Measurements from ENCODE around the gene ENGASE.

Gene ENGASE

DNA sequence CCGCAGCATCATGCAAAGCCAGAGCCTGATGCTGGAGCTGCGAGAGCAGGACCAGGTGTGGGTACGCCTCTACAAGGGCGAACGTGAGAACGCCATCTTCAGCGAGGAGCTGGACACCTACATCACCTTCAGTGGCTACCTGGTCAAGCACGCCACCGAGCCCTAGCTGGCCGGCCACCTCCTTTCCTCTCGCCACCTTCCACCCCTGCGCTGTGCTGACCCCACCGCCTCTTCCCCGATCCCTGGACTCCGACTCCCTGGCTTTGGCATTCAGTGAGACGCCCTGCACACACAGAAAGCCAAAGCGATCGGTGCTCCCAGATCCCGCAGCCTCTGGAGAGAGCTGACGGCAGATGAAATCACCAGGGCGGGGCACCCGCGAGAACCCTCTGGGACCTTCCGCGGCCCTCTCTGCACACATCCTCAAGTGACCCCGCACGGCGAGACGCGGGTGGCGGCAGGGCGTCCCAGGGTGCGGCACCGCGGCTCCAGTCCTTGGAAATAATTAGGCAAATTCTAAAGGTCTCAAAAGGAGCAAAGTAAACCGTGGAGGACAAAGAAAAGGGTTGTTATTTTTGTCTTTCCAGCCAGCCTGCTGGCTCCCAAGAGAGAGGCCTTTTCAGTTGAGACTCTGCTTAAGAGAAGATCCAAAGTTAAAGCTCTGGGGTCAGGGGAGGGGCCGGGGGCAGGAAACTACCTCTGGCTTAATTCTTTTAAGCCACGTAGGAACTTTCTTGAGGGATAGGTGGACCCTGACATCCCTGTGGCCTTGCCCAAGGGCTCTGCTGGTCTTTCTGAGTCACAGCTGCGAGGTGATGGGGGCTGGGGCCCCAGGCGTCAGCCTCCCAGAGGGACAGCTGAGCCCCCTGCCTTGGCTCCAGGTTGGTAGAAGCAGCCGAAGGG is 26.4 kb upstream of the ENGASE start:
- peaks cover 21% of the 10 kb centered on the region for H3K36me3 ChIP-seq (ENCODE audit: control insufficient read depth, insufficient read depth, low read length, severe bottlenecking)
- peak overlapping the region; percentile 2 for H3K4me3 ChIP-seq (ENCODE audit: low read length)
- DNase-seq (ENCODE audit: low read depth) = no peak
- no peaks in the 10 kb centered on the region for H3K27me3 ChIP-seq (replicated peaks; ENCODE audit: control insufficient read depth, insufficient read depth, low read length)
- H3K4me1 ChIP-seq (ENCODE audit: control insufficient read depth, insufficient read depth, low read length) = peaks cover 30% of the 10 kb centered on the region
- no peaks in the 10 kb centered on the region for H3K9me3 ChIP-seq (ENCODE audit: control insufficient read depth, low read length)
- H3K9ac ChIP-seq (ENCODE audit: low read length) = no peak overlapping the region

DNA sequence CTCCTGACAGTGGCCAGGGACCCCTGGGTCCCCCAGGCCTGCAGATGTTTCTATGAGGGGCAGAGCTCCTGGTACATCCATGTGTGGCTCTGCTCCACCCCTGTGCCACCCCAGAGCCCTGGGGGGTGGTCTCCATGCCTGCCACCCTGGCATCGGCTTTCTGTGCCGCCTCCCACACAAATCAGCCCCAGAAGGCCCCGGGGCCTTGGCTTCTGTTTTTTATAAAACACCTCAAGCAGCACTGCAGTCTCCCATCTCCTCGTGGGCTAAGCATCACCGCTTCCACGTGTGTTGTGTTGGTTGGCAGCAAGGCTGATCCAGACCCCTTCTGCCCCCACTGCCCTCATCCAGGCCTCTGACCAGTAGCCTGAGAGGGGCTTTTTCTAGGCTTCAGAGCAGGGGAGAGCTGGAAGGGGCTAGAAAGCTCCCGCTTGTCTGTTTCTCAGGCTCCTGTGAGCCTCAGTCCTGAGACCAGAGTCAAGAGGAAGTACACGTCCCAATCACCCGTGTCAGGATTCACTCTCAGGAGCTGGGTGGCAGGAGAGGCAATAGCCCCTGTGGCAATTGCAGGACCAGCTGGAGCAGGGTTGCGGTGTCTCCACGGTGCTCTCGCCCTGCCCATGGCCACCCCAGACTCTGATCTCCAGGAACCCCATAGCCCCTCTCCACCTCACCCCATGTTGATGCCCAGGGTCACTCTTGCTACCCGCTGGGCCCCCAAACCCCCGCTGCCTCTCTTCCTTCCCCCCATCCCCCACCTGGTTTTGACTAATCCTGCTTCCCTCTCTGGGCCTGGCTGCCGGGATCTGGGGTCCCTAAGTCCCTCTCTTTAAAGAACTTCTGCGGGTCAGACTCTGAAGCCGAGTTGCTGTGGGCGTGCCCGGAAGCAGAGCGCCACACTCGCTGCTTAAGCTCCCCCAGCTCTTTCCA is 25.5 kb upstream of the ENGASE start:
- H3K9ac ChIP-seq (ENCODE audit: low read length) = no peak overlapping the region
- DNase-seq (ENCODE audit: low read depth) = no peak
- peaks cover 5% of the 10 kb centered on the region for H3K9me3 ChIP-seq (ENCODE audit: control insufficient read depth, low read length)
- H3K36me3 ChIP-seq (ENCODE audit: control insufficient read depth, insufficient read depth, low read length, severe bottlenecking) = peaks cover 20% of the 10 kb centered on the region
- H3K4me1 ChIP-seq (ENCODE audit: control insufficient read depth, insufficient read depth, low read length) = peaks cover 30% of the 10 kb centered on the region
- no peaks in the 10 kb centered on the region for H3K27me3 ChIP-seq (replicated peaks; ENCODE audit: control insufficient read depth, insufficient read depth, low read length)
- H3K4me3 ChIP-seq (ENCODE audit: low read length) = no peak overlapping the region

DNA sequence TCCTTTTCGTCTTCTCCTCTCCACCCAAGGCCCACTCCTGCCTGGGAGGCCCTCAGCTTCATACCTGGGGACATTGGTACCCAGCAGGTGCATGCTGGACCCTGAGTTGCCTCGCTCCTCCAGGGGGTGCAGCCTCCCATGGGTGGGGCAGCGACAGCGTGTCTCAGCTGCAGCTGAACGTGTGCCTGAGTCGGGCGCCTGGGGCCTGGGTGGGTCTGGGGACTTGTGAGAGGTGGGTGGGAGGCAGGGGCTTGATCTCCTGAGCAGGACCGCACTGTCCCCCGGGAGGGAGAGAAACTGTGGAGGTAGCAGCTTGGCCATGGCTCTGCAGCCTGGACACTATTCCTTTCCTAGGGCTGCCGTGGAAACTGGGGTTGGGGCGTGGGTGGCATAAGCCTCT is 24.8 kb upstream of the ENGASE start:
- H3K9me3 ChIP-seq (ENCODE audit: control insufficient read depth, low read length) = peaks cover 9% of the 10 kb centered on the region
- H3K9ac ChIP-seq (ENCODE audit: low read length) = no peak overlapping the region
- H3K4me3 ChIP-seq (ENCODE audit: low read length) = no peak overlapping the region
- H3K27me3 ChIP-seq (replicated peaks; ENCODE audit: control insufficient read depth, insufficient read depth, low read length) = no peaks in the 10 kb centered on the region
- no peak for DNase-seq (ENCODE audit: low read depth)
- peaks cover 30% of the 10 kb centered on the region for H3K4me1 ChIP-seq (ENCODE audit: control insufficient read depth, insufficient read depth, low read length)
- H3K36me3 ChIP-seq (ENCODE audit: control insufficient read depth, insufficient read depth, low read length, severe bottlenecking) = peaks cover 13% of the 10 kb centered on the region

DNA sequence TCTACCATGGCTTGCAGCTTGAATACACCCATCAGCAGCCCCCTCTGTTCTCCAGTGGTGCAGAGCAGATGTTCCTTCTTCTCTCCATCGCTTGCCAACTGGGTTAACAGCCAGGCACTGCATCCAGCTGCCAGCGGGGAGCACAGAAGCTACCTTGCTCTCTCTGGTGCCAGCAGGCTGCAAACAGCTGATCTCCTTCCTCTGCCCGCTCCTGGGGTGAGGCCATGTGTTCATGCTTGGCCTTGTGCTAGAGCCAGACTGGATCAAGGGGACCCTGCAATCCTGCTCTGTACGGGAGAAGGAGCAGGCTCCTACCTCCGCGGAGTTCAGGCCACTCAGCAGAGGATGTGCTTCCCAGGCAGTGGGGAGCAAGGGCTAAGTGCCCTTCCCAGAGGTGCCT is 24.1 kb upstream of the ENGASE start:
- Histone ChIP-seq H3K36me3 (ENCODE audit: control insufficient read depth, insufficient read depth, low read length, severe bottlenecking) (peaks cover 12% of the 10 kb centered on the region), H3K4me1 (ENCODE audit: control insufficient read depth, insufficient read depth, low read length) (peaks cover 33% of the 10 kb centered on the region), H3K9me3 (ENCODE audit: control insufficient read depth, low read length) (peaks cover 9% of the 10 kb centered on the region), H3K27me3 (replicated peaks; ENCODE audit: control insufficient read depth, insufficient read depth, low read length) (no peaks in the 10 kb centered on the region), H3K4me3 (ENCODE audit: low read length) (no peak overlapping the region), H3K9ac (ENCODE audit: low read length) (no peak overlapping the region)
- DNase-seq (ENCODE audit: low read depth) = no peak

DNA sequence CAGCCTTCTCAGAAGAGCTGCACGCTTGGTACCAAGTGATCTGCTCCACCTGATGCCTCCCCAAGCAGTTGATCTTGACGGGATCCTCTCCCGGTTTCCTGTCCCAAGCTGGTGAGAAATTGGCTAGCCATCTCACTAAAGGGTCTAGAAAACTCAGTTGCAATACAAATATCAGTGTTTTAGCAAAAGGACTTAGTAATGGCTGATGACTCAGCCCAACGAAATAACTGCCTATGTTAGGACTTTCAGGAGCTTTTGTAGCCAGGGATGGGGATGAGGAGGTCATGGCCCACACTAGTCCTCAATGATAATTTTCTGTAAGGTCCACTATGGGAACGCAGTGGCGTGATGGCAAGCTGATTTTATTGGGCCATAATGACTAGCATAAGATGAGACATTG is 23.3 kb upstream of the ENGASE start:
- Histone ChIP-seq H3K27me3 (replicated peaks; ENCODE audit: control insufficient read depth, insufficient read depth, low read length) (no peaks in the 10 kb centered on the region), H3K9me3 (ENCODE audit: control insufficient read depth, low read length) (peaks cover 9% of the 10 kb centered on the region)

DNA sequence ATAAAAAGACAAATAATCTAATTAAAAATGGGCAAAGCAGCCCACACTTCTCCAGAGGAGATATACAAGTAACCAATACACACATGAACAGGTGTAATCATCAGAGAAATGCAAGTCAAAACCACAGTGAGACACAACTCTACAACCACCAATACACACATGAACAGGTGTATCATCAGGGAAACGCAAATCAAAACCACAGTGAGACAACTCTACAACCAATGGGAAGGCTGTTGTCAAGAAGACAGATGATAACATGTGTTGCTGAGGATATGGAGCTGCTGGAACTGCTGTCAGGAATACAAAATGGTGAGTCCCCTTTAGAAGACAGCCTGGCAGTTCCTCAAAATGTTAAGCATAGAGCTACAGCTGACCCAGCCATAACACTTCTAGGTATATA is 22.5 kb upstream of the ENGASE start:
- Histone ChIP-seq H3K4me3 (ENCODE audit: low read length) (no peak overlapping the region), H3K9ac (ENCODE audit: low read length) (no peak overlapping the region), H3K4me1 (ENCODE audit: control insufficient read depth, insufficient read depth, low read length) (peaks cover 19% of the 10 kb centered on the region), H3K36me3 (ENCODE audit: control insufficient read depth, insufficient read depth, low read length, severe bottlenecking) (peaks cover 12% of the 10 kb centered on the region), H3K27me3 (replicated peaks; ENCODE audit: control insufficient read depth, insufficient read depth, low read length) (no peaks in the 10 kb centered on the region), H3K9me3 (ENCODE audit: control insufficient read depth, low read length) (peaks cover 9% of the 10 kb centered on the region)
- no peak for DNase-seq (ENCODE audit: low read depth)

More for the DNA sequence above, 23.3 kb upstream of the ENGASE start:
- Histone ChIP-seq H3K4me1 (ENCODE audit: control insufficient read depth, insufficient read depth, low read length) (peaks cover 28% of the 10 kb centered on the region), H3K9ac (ENCODE audit: low read length) (no peak overlapping the region), H3K4me3 (ENCODE audit: low read length) (no peak overlapping the region), H3K36me3 (ENCODE audit: control insufficient read depth, insufficient read depth, low read length, severe bottlenecking) (peaks cover 12% of the 10 kb centered on the region)
- no peak for DNase-seq (ENCODE audit: low read depth)

DNA sequence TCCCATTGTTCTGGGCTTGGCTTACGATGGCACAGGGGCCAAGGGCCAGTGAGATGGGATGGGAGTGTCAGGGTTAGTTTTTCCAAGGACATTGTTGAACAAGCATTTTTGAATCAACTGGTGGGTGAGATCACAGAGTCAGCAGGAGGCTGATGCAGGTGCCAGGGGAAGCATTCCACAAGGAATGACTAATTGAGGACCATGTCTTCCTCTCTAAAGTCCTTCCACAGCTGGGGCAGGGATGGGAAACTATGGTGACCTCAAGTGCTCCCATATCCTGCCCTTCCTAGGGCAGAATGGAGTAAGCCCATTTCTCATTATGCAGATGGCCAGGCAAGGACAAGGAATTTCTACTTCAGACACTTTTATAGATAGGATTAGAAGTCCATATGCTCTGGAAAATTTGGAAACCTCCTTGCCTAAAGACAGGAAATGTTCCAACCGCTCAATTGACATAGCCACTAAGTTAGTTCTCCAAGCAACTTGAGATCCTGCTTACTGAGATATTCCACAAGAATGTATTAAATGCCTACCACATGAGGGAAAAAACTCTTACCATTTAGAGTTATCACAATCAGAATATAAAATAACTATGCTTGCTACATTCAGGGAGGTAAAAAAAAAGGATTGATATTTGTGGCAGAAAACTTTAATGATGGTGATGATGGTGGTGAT is 21.2 kb upstream of the ENGASE start:
- Histone ChIP-seq H3K9me3 (ENCODE audit: control insufficient read depth, low read length) (peaks cover 9% of the 10 kb centered on the region), H3K9ac (ENCODE audit: low read length) (no peak overlapping the region), H3K4me1 (ENCODE audit: control insufficient read depth, insufficient read depth, low read length) (peaks cover 8% of the 10 kb centered on the region), H3K4me3 (ENCODE audit: low read length) (no peak overlapping the region), H3K36me3 (ENCODE audit: control insufficient read depth, insufficient read depth, low read length, severe bottlenecking) (peaks cover 7% of the 10 kb centered on the region), H3K27me3 (replicated peaks; ENCODE audit: control insufficient read depth, insufficient read depth, low read length) (no peaks in the 10 kb centered on the region)
- DNase-seq (ENCODE audit: low read depth) = peak; percentile 19

DNA sequence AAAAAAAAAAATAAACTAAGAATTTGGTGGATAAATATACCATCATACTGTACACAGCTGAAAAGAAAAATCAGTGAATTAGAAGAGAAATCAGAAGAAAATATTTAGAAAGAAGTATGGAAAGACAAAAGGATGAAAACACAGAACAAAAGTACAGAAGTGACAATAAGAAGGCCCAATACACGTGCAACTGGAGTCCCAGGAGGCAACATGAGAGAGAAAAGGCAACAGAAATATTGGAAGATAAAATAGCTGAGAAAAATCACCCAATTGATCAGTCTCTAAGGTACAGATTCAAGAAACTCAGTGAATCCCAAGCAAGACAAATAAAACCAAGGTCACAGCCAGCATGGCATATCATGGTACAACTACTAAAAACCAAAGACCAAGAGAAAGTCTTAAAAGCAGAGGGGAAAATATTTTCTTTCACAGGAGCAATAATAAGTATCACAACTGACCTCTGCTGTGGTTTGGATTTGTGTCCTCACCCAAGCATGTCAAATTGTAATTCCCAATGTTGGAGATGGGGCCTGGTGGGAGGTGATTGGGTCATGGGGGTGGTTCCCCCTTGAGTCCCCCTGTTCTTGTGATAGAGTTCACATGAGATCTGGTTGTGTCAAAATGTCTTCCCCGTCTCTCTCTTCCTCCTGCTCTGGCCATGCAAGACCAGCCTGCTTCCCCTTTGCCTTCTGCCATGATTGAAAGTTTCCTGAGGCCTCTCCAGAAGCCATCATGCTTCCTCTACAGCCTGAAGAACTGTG is 20.2 kb upstream of the ENGASE start:
- H3K4me3 ChIP-seq (ENCODE audit: low read length) = no peak overlapping the region
- peaks cover 8% of the 10 kb centered on the region for H3K4me1 ChIP-seq (ENCODE audit: control insufficient read depth, insufficient read depth, low read length)
- peaks cover 3% of the 10 kb centered on the region for H3K36me3 ChIP-seq (ENCODE audit: control insufficient read depth, insufficient read depth, low read length, severe bottlenecking)
- DNase-seq (ENCODE audit: low read depth) = no peak
- H3K9me3 ChIP-seq (ENCODE audit: control insufficient read depth, low read length) = peaks cover 9% of the 10 kb centered on the region
- H3K9ac ChIP-seq (ENCODE audit: low read length) = no peak overlapping the region
- no peaks in the 10 kb centered on the region for H3K27me3 ChIP-seq (replicated peaks; ENCODE audit: control insufficient read depth, insufficient read depth, low read length)

DNA sequence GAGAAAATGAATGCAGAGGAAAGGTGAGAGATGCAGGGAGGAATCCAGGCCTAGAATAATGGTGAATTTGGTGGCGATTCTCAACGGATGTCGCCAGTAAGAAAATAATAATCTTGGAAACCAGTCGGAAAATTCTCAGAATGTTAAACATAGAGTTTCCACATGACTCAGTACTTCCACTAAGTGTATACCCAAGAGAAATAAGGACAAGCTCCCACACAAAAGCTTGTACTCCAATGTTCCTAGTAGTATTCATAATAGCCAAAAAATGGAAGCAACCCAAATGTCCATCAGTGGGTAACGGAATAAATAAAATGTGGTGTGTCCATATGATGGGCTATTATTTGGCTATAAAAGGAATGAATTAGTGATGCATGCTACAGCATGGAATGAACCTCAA is 19.4 kb upstream of the ENGASE start:
- peaks cover 3% of the 10 kb centered on the region for H3K36me3 ChIP-seq (ENCODE audit: control insufficient read depth, insufficient read depth, low read length, severe bottlenecking)
- peaks cover 8% of the 10 kb centered on the region for H3K4me1 ChIP-seq (ENCODE audit: control insufficient read depth, insufficient read depth, low read length)
- no peak for DNase-seq (ENCODE audit: low read depth)
- no peaks in the 10 kb centered on the region for H3K27me3 ChIP-seq (replicated peaks; ENCODE audit: control insufficient read depth, insufficient read depth, low read length)
- no peak overlapping the region for H3K9ac ChIP-seq (ENCODE audit: low read length)
- H3K9me3 ChIP-seq (ENCODE audit: control insufficient read depth, low read length) = peaks cover 9% of the 10 kb centered on the region
- no peak overlapping the region for H3K4me3 ChIP-seq (ENCODE audit: low read length)

DNA sequence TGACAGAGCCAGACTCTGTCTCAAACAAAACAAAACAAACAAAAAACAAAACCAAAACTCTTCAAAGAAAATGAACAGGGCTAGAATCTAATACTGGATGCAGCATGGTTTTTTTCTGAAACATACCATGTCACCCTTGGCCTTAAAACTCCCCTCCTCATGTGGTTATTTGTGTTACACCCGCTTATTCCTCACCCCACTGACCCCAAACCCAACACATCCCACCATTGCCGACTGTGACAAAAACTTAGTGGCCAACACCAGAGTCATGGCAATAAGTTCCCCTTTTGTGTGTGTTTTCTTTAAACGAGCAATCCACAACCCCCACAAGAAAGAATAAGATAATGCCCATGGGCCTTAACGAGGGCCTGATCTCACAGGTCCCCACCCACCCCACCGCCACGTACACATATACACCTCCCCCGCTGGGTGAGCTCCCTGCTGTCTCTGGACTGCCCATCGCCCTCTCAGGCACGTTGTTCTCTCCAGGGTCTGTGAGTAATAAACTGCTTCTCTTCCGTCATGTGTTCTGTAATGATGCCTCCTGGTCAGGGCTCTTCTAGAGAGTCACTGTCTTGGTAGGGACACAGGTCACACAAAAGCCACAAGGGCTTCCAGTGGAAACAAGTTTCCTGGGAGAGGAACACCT is 16.8 kb upstream of the ENGASE start:
- Histone ChIP-seq H3K36me3 (ENCODE audit: control insufficient read depth, insufficient read depth, low read length, severe bottlenecking) (no peaks in the 10 kb centered on the region), H3K4me1 (ENCODE audit: control insufficient read depth, insufficient read depth, low read length) (peaks cover 8% of the 10 kb centered on the region), H3K4me3 (ENCODE audit: low read length) (no peak overlapping the region), H3K9ac (ENCODE audit: low read length) (no peak overlapping the region), H3K27me3 (replicated peaks; ENCODE audit: control insufficient read depth, insufficient read depth, low read length) (no peaks in the 10 kb centered on the region), H3K9me3 (ENCODE audit: control insufficient read depth, low read length) (peaks cover 9% of the 10 kb centered on the region)
- no peak for DNase-seq (ENCODE audit: low read depth)

Measured in adipocyte (in vitro differentiated cells).